Vagina (tissue), 2 donors: ENCODE results near the gene DRD4.

Source experiments
- POLR2A ChIP-seq, 2 donors: fragments of 450-650 bp; IDR thresholded peaks; one replicate each; pipeline ENCODE4 v1.6.1; 2017; ENCODE audit warnings: antibody characterized with exemption in 2 of 2, mild to moderate bottlenecking in 2 of 2, moderate library complexity in 2 of 2
- TF ChIP-seq, protein P1 (sequence below), 3 experiments: fragments of 450-650 bp in 2 of 3; fragments of 200-600 bp in 1 of 3; sonication (generic) in 1 of 3; IDR thresholded peaks; one replicate each; pipeline ENCODE4 v1.5.1; 2017 to 2019; ENCODE audit warnings: antibody characterized with exemption in 3 of 3, mild to moderate bottlenecking in 2 of 3, moderate library complexity in 2 of 3

DNA sequence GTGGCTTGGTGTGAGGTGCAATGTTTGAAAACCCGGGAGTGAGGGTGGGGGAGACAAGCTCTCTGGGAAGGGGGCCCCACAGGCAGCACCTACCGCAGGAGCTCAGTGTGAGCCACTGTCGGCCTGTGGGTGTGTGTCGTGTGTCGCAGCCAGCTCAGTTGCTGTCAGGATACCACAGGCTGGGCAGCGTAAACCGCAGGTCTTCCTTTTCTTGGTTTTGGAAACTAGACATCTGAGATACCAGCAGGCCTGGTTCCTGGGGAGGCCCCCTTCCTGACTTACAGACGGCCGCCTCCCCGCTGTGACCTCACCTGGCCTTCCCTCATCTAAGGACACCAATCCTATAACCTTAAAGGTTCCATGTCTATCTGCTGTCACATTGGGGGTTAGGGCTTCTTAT is 40.7 kb upstream of the DRD4 start:
- TF ChIP-seq, protein P1, sequence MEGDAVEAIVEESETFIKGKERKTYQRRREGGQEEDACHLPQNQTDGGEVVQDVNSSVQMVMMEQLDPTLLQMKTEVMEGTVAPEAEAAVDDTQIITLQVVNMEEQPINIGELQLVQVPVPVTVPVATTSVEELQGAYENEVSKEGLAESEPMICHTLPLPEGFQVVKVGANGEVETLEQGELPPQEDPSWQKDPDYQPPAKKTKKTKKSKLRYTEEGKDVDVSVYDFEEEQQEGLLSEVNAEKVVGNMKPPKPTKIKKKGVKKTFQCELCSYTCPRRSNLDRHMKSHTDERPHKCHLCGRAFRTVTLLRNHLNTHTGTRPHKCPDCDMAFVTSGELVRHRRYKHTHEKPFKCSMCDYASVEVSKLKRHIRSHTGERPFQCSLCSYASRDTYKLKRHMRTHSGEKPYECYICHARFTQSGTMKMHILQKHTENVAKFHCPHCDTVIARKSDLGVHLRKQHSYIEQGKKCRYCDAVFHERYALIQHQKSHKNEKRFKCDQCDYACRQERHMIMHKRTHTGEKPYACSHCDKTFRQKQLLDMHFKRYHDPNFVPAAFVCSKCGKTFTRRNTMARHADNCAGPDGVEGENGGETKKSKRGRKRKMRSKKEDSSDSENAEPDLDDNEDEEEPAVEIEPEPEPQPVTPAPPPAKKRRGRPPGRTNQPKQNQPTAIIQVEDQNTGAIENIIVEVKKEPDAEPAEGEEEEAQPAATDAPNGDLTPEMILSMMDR (IDR thresholded peaks at IDR 0.05) = no peak
- TF ChIP-seq POLR2A (IDR thresholded peaks at IDR 0.05) = no peak
